ENCODE measurements around the gene CRYBA1.
"Not testable (repeated sequence)": the region's sequence is repeated elsewhere in the genome, so short reads cannot be mapped to it uniquely, and the experiment has no call there.

CRYBA1 gene

GRCh38 chr17:29252101-29252791 is 5.6 kb downstream of the CRYBA1 start:
- TF ChIP-seq, protein P1, sequence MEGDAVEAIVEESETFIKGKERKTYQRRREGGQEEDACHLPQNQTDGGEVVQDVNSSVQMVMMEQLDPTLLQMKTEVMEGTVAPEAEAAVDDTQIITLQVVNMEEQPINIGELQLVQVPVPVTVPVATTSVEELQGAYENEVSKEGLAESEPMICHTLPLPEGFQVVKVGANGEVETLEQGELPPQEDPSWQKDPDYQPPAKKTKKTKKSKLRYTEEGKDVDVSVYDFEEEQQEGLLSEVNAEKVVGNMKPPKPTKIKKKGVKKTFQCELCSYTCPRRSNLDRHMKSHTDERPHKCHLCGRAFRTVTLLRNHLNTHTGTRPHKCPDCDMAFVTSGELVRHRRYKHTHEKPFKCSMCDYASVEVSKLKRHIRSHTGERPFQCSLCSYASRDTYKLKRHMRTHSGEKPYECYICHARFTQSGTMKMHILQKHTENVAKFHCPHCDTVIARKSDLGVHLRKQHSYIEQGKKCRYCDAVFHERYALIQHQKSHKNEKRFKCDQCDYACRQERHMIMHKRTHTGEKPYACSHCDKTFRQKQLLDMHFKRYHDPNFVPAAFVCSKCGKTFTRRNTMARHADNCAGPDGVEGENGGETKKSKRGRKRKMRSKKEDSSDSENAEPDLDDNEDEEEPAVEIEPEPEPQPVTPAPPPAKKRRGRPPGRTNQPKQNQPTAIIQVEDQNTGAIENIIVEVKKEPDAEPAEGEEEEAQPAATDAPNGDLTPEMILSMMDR (IDR thresholded peaks at IDR 0.05; ENCODE audit: control insufficient read depth, insufficient read depth, low read depth, low read length, missing control alignments), result peak; percentile 35
- no peak for DNase-seq (ENCODE audit: low read depth)
- no peak overlapping the region for H3K4me3 ChIP-seq (ENCODE audit: control insufficient read depth, low read depth, low read length)

DNA sequence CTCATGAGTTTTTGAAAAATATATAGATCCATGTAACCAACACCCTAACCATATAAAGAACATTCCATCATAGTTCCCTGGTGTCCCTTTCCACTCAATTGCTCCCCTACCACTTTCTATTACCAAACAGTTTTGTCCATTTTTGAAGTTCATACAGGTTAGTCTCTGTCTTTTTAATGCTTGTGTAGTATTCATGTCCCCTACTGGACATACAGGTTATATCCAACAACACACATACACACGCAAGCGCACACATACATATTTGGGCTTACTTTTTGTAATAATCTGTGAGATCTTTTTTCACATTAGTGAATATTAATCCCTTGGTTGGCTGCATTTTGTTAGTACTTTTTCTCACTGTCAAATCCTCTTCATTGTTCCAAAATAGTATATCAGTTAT is 6.4 kb downstream of the CRYBA1 start:
- DNase-seq (ENCODE audit: low read depth), result no peak
- TF ChIP-seq, protein P1 (IDR thresholded peaks at IDR 0.05; ENCODE audit: control insufficient read depth, insufficient read depth, low read depth, low read length, missing control alignments), result no peak
- no peak overlapping the region for H3K4me3 ChIP-seq (ENCODE audit: control insufficient read depth, low read depth, low read length)

- no peak for DNase-seq (ENCODE audit: low read depth)
- no peak overlapping the region for H3K4me3 ChIP-seq (ENCODE audit: control insufficient read depth, low read depth, low read length)
- TF ChIP-seq, protein P1 (IDR thresholded peaks at IDR 0.05; ENCODE audit: control insufficient read depth, insufficient read depth, low read depth, low read length, missing control alignments), result no peak
Measured at GRCh38 chr17:29255926-29256522, 9.4 kb downstream of the CRYBA1 start.

DNA sequence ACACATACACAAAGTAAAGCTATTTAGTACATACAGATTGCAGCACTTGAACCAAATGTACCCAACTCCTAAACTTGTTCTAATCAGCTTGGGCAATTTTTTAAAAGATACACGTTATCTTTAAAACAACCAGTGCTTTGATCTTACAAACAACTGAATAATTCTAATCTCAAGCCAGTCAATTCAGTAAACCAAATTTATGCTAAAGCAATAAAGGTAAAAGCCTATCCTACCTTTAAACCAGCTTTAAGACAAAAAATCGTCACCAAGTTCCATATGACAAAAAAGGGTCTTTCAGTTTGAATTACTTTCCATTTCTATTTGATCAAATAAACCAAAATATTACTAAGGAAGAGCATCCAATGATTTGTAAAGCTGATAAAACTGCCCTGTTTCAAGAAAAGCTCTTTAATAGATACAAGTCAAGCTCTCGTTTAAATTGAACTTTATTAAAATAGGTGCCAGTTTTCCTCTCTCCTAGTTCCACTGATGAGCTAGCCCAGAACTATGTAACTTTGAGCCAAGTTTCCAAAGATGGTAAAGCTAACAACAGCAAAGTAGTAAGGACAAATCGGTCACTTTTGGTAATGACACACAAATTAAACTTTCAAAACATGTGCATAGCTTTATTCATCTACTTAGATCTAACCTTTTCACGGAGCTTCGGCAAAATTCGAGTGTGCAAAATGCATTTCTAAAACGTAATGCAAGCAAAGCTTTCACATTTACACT is 10.2 kb downstream of the CRYBA1 start:
- TF ChIP-seq, protein P1 (IDR thresholded peaks at IDR 0.05; ENCODE audit: control insufficient read depth, insufficient read depth, low read depth, low read length, missing control alignments), result no peak
- DNase-seq (ENCODE audit: low read depth), result no peak
- H3K4me3 ChIP-seq (ENCODE audit: control insufficient read depth, low read depth, low read length), result no peak overlapping the region

DNA sequence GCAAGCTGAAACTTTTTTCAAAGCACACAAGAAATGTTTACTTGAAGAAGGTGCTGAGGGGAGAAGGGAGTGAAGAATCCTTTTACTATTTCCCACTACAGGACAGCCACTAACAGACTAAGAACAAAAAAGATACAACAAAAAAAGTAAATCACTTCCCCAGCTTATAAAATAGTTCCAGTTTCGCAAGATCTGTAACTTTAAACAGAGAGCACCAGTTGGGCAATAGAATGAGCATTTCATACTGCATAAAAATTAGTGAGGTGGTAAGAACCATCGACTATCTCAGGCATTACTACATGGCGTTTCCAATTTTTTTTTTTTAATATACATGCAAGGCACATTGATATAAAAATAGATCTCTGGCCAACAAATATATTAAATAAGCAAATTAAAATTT is 11.1 kb downstream of the CRYBA1 start:
- DNase-seq (ENCODE audit: low read depth), result no peak
- H3K4me3 ChIP-seq (ENCODE audit: control insufficient read depth, low read depth, low read length), result no peak overlapping the region
- TF ChIP-seq, protein P1 (IDR thresholded peaks at IDR 0.05; ENCODE audit: control insufficient read depth, insufficient read depth, low read depth, low read length, missing control alignments), result no peak

GRCh38 chr17:29263916-29264315 is 17.3 kb downstream of the CRYBA1 start:
- TF ChIP-seq, protein P1 (IDR thresholded peaks at IDR 0.05; ENCODE audit: control insufficient read depth, insufficient read depth, low read depth, low read length, missing control alignments), result no peak

GRCh38 chr17:29271980-29272379 is 25.3 kb downstream of the CRYBA1 start:
- DNase-seq (ENCODE audit: low read depth); H3K4me3 ChIP-seq (ENCODE audit: control insufficient read depth, low read depth, low read length): not testable (repeated sequence)

More at GRCh38 chr17:29263916-29264315, 17.3 kb downstream of the CRYBA1 start:
- no peak overlapping the region for H3K4me3 ChIP-seq (ENCODE audit: control insufficient read depth, low read depth, low read length)
- DNase-seq (ENCODE audit: low read depth), result no peak

All from AG09309 (cell line).